ENCODE measurements around the gene TCF25. TPM values are rescaled to one million over a fixed set of nuclear protein-coding genes. Genes with fewer than 3 reads are reported as not detected.

Gene TCF25
- total RNA-seq, 1 donor from 2014 or later, result 210 TPM

DNA sequence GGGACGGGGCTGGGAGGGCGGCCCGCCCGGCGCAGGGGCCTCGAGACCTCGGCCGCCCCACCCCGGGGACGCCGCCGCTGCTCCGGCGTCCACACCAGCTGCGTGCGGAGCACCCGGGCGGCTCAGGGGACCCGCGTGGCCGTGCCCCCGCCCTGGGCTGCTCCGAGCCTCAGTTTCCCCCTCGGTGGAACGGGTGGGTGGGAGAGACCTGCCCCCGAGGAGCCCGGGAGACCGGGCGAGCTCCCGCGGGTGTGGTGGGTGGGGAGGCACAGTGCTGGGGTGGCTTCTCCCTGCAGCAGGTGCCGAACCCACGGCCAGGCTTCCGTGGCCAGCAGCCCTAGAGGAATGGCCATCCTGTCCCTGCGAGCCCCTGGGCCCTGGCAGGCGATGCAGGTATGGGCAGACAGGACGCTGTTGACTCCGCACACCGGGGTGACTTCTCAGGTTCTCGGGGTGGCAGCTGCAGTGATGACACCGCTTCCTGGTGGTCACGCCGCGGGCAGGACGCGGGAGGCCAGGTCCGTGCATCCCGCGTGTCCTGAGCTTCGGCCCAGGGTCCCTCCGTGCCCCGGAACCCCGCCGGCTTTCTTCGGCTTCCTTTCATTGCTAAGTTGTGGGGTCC, 75.8 kb downstream of the TCF25 start:
- Mint-ChIP-seq H3K4me1 (ENCODE audit: unreplicated experiment) (peaks cover 5% of the 10 kb centered on the region), H3K27ac (ENCODE audit: unreplicated experiment) (no peak overlapping the region), H3K27me3 (ENCODE audit: unreplicated experiment) (peaks cover 16% of the 10 kb centered on the region), H3K4me3 (ENCODE audit: unreplicated experiment) (peak overlapping the region; percentile 89), H3K9me3 (ENCODE audit: unreplicated experiment) (no peaks in the 10 kb centered on the region), H3K36me3 (ENCODE audit: low read depth, unreplicated experiment) (peaks cover 4% of the 10 kb centered on the region)
- no peak for DNase-seq (ENCODE audit: low spot score)
- TF ChIP-seq, protein P1, sequence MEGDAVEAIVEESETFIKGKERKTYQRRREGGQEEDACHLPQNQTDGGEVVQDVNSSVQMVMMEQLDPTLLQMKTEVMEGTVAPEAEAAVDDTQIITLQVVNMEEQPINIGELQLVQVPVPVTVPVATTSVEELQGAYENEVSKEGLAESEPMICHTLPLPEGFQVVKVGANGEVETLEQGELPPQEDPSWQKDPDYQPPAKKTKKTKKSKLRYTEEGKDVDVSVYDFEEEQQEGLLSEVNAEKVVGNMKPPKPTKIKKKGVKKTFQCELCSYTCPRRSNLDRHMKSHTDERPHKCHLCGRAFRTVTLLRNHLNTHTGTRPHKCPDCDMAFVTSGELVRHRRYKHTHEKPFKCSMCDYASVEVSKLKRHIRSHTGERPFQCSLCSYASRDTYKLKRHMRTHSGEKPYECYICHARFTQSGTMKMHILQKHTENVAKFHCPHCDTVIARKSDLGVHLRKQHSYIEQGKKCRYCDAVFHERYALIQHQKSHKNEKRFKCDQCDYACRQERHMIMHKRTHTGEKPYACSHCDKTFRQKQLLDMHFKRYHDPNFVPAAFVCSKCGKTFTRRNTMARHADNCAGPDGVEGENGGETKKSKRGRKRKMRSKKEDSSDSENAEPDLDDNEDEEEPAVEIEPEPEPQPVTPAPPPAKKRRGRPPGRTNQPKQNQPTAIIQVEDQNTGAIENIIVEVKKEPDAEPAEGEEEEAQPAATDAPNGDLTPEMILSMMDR (IDR thresholded peaks at IDR 0.05; ENCODE audit: unreplicated experiment), result no peak

DNA sequence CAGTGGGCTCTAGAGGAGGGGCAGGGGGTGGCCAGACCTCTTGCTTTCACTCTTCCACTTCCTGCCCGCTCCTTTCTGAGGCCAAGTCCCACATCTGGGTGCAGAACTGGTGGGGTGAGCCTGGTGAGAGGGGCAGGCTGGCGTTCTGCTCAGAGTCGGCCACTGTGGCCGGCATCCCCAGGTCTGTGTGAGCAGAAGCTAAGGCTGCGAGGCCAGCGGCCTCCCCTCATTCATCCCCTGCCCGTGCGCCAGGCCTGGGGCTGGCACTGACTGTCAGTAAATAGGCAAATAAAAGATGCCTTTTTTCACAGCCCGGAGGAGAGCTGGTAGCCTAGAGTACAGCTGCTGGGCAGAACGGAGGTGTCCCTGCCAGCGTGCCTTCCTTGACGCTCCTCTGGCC, 76.4 kb downstream of the TCF25 start:
- H3K27ac Mint-ChIP-seq (ENCODE audit: unreplicated experiment), result no peak overlapping the region

DNA sequence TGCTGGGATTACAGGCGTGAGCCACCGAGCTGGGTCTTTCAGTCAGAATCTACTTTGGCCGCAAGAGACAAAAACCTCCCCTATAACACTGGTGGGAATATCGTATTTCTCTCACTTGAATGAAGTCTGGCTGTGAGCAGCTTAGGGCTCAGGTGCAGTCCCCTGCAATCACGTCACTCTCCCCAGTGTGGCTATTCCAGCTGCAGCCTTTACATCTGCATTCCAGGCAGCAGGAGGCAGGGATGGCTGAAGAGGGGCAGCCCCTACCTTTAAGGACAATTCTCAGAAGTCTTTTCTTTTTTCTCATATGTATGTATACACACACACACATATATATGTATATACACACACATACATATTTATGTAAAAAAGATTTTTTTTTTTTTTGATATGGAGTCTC, 78.1 kb downstream of the TCF25 start:
- Mint-ChIP-seq H3K27ac (ENCODE audit: unreplicated experiment) (no peak overlapping the region), H3K4me3 (ENCODE audit: unreplicated experiment) (no peak overlapping the region), H3K9me3 (ENCODE audit: unreplicated experiment) (no peaks in the 10 kb centered on the region), H3K4me1 (ENCODE audit: unreplicated experiment) (peaks cover 5% of the 10 kb centered on the region), H3K27me3 (ENCODE audit: unreplicated experiment) (peaks cover 19% of the 10 kb centered on the region), H3K36me3 (ENCODE audit: low read depth, unreplicated experiment) (peaks cover 10% of the 10 kb centered on the region)
- DNase-seq (ENCODE audit: low spot score), result no peak
- TF ChIP-seq, protein P1 (IDR thresholded peaks at IDR 0.05; ENCODE audit: unreplicated experiment), result no peak

More for the DNA sequence above, 76.4 kb downstream of the TCF25 start:
- H3K9me3 Mint-ChIP-seq (ENCODE audit: unreplicated experiment), result no peaks in the 10 kb centered on the region
- TF ChIP-seq, protein P1 (IDR thresholded peaks at IDR 0.05; ENCODE audit: unreplicated experiment), result no peak
- no peak for DNase-seq (ENCODE audit: low spot score)
- peaks cover 4% of the 10 kb centered on the region for H3K36me3 Mint-ChIP-seq (ENCODE audit: low read depth, unreplicated experiment)
- H3K4me1 Mint-ChIP-seq (ENCODE audit: unreplicated experiment), result peaks cover 5% of the 10 kb centered on the region
- H3K27me3 Mint-ChIP-seq (ENCODE audit: unreplicated experiment), result peaks cover 19% of the 10 kb centered on the region
- peak overlapping the region; percentile 89 for H3K4me3 Mint-ChIP-seq (ENCODE audit: unreplicated experiment)

DNA sequence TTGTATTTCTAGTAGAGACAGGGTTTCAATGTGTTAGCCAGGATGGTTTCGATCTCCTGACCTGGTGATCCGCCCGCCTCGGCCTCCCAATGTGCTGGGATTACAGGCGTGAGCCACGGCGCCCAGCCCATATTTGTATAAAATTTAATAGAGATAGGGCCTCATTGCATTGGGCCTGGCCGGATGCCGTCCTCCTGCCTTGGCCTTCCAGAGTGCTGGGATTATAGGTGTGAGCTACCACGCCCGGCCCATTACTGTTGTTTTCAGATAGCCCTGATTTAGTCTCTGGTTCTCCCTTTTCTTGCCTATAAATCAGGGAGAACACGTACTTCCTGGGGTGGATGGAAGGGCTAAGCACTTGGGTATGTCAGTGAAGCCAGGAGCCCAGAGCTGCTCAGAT, 78.7 kb downstream of the TCF25 start:
- Mint-ChIP-seq H3K9me3 (ENCODE audit: unreplicated experiment) (no peaks in the 10 kb centered on the region), H3K27me3 (ENCODE audit: unreplicated experiment) (peaks cover 18% of the 10 kb centered on the region), H3K4me3 (ENCODE audit: unreplicated experiment) (no peak overlapping the region), H3K4me1 (ENCODE audit: unreplicated experiment) (peaks cover 7% of the 10 kb centered on the region), H3K36me3 (ENCODE audit: low read depth, unreplicated experiment) (peaks cover 13% of the 10 kb centered on the region), H3K27ac (ENCODE audit: unreplicated experiment) (no peak overlapping the region)
- DNase-seq (ENCODE audit: low spot score), result no peak
- TF ChIP-seq, protein P1 (IDR thresholded peaks at IDR 0.05; ENCODE audit: unreplicated experiment), result no peak

DNA sequence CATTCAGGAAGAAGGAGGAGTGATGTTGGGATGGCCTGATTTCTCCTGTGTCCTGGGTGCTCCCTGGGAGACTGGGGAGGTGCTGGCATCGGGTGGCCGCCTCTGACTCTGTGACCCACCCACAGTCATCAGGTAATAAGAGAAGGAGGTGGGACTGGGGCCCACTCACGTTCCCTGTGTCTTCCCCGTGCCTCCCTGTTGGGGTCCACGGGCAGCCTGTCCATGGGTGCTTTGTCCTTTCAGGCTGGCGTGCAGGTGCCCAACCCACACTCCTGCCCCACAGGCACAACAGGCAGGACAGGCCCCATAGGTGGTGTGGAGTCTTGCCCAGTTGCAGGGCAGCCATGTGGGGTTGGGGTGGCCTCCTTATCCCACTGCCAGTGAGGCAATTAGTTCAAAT, 79.2 kb downstream of the TCF25 start:
- TF ChIP-seq, protein P1 (IDR thresholded peaks at IDR 0.05; ENCODE audit: unreplicated experiment), result no peak
- H3K4me1 Mint-ChIP-seq (ENCODE audit: unreplicated experiment), result peaks cover 7% of the 10 kb centered on the region
- H3K27ac Mint-ChIP-seq (ENCODE audit: unreplicated experiment), result no peak overlapping the region
- peaks cover 14% of the 10 kb centered on the region for H3K36me3 Mint-ChIP-seq (ENCODE audit: low read depth, unreplicated experiment)
- no peak for DNase-seq (ENCODE audit: low spot score)
- H3K9me3 Mint-ChIP-seq (ENCODE audit: unreplicated experiment), result no peaks in the 10 kb centered on the region
- H3K4me3 Mint-ChIP-seq (ENCODE audit: unreplicated experiment), result no peak overlapping the region
- H3K27me3 Mint-ChIP-seq (ENCODE audit: unreplicated experiment), result peaks cover 14% of the 10 kb centered on the region
